ENCODE data around the gene SMOC2. TPM values are rescaled to one million over a fixed set of nuclear protein-coding genes. Genes with fewer than 3 reads are reported as not detected.
A peak's percentile ranks its signal among the peaks of the same experiment; 100 is the strongest.
"Not testable (repeated sequence)": the region's sequence is repeated elsewhere in the genome, so short reads cannot be mapped to it uniquely, and the experiment has no call there.

SMOC2 gene
- total and polyA plus RNA-seq, 2 donors: 61.1 to 176 TPM

GRCh38 chr6:168559574-168560098, 118.7 kb downstream of the SMOC2 start:
- peak; percentile 49 for DNase-seq (ENCODE audit: extremely low spot score)
- Histone ChIP-seq H3K36me3 (ENCODE audit: insufficient read depth) (no peaks in the 10 kb centered on the region), H3K4me3 (ENCODE audit: low read depth, low read length) (no peak overlapping the region), H3K27ac (ENCODE audit: low read depth) (no peak overlapping the region), H3K4me1 (ENCODE audit: insufficient read depth) (no peaks in the 10 kb centered on the region)
- 38% methylated on average over 6 of the region's 6 CpGs for WGBS

- Histone ChIP-seq H3K27ac (ENCODE audit: low read depth) (no peak overlapping the region), H3K36me3 (ENCODE audit: insufficient read depth) (no peaks in the 10 kb centered on the region), H3K4me3 (ENCODE audit: low read depth, low read length) (no peak overlapping the region), H3K4me1 (ENCODE audit: insufficient read depth) (no peaks in the 10 kb centered on the region)
- no peak for DNase-seq (ENCODE audit: extremely low spot score)
- WGBS: 73% methylated on average over 6 of the region's 6 CpGs
Observed at GRCh38 chr6:168560126-168560525, 119.1 kb downstream of the SMOC2 start.

GRCh38 chr6:168562576-168563151, 121.7 kb downstream of the SMOC2 start:
- 74% methylated on average over 29 of the region's 29 CpGs for WGBS

GRCh38 chr6:168563656-168564055, 122.7 kb downstream of the SMOC2 start:
- H3K4me3 ChIP-seq (ENCODE audit: low read depth, low read length): no peak overlapping the region
- no peaks in the 10 kb centered on the region for H3K4me1 ChIP-seq (ENCODE audit: insufficient read depth)
- DNase-seq (ENCODE audit: extremely low spot score): no peak
- H3K36me3 ChIP-seq (ENCODE audit: insufficient read depth): no peaks in the 10 kb centered on the region
- WGBS: 80% methylated on average over 11 of the region's 11 CpGs
- H3K27ac ChIP-seq (ENCODE audit: low read depth): no peak overlapping the region

More at GRCh38 chr6:168562576-168563151, 121.7 kb downstream of the SMOC2 start:
- DNase-seq (ENCODE audit: extremely low spot score): no peak
- no peaks in the 10 kb centered on the region for H3K4me1 ChIP-seq (ENCODE audit: insufficient read depth)
- H3K27ac ChIP-seq (ENCODE audit: low read depth): no peak overlapping the region
- H3K36me3 ChIP-seq (ENCODE audit: insufficient read depth): no peaks in the 10 kb centered on the region
- no peak overlapping the region for H3K4me3 ChIP-seq (ENCODE audit: low read depth, low read length)

- no peaks in the 10 kb centered on the region for H3K36me3 ChIP-seq (ENCODE audit: insufficient read depth)
- DNase-seq (ENCODE audit: extremely low spot score): no peak
- no peak overlapping the region for H3K4me3 ChIP-seq (ENCODE audit: low read depth, low read length)
- 93% methylated on average over 4 of the region's 4 CpGs for WGBS
- no peak overlapping the region for H3K27ac ChIP-seq (ENCODE audit: low read depth)
- no peaks in the 10 kb centered on the region for H3K4me1 ChIP-seq (ENCODE audit: insufficient read depth)
Observed at GRCh38 chr6:168565112-168565511, 124.1 kb downstream of the SMOC2 start.

GRCh38 chr6:168570211-168570610, 129.2 kb downstream of the SMOC2 start:
- Histone ChIP-seq H3K27ac (ENCODE audit: low read depth) (no peak overlapping the region), H3K36me3 (ENCODE audit: insufficient read depth) (no peaks in the 10 kb centered on the region), H3K4me1 (ENCODE audit: insufficient read depth) (no peaks in the 10 kb centered on the region), H3K4me3 (ENCODE audit: low read depth, low read length) (no peak overlapping the region)
- WGBS: 81% methylated on average over 11 of the region's 11 CpGs
- no peak for DNase-seq (ENCODE audit: extremely low spot score)

GRCh38 chr6:168571268-168571667, 130.3 kb downstream of the SMOC2 start:
- Histone ChIP-seq H3K36me3 (ENCODE audit: insufficient read depth) (no peaks in the 10 kb centered on the region), H3K27ac (ENCODE audit: low read depth) (no peak overlapping the region), H3K4me3 (ENCODE audit: low read depth, low read length) (no peak overlapping the region), H3K4me1 (ENCODE audit: insufficient read depth) (no peaks in the 10 kb centered on the region)
- DNase-seq (ENCODE audit: extremely low spot score): no peak
- WGBS: 97% methylated on average over 19 of the region's 19 CpGs

- not testable (repeated sequence) for H3K4me1 ChIP-seq (ENCODE audit: insufficient read depth); H3K36me3 ChIP-seq (ENCODE audit: insufficient read depth); DNase-seq (ENCODE audit: extremely low spot score); H3K27ac ChIP-seq (ENCODE audit: low read depth); H3K4me3 ChIP-seq (ENCODE audit: low read depth, low read length)
- WGBS: 90% methylated on average over 24 of the region's 28 CpGs
Observed at GRCh38 chr6:168573276-168573835, 132.4 kb downstream of the SMOC2 start.

- Histone ChIP-seq H3K4me1 (ENCODE audit: insufficient read depth) (no peaks in the 10 kb centered on the region), H3K4me3 (ENCODE audit: low read depth, low read length) (no peak overlapping the region), H3K36me3 (ENCODE audit: insufficient read depth) (no peaks in the 10 kb centered on the region), H3K27ac (ENCODE audit: low read depth) (no peak overlapping the region)
- DNase-seq (ENCODE audit: extremely low spot score): no peak
- 79% methylated on average over 17 of the region's 17 CpGs for WGBS
Observed at GRCh38 chr6:168574075-168574698, 133.2 kb downstream of the SMOC2 start.

- 34% methylated on average over 17 of the region's 17 CpGs for WGBS
- H3K36me3 ChIP-seq (ENCODE audit: insufficient read depth): no peaks in the 10 kb centered on the region
- H3K4me3 ChIP-seq (ENCODE audit: low read depth, low read length): no peak overlapping the region
- H3K27ac ChIP-seq (ENCODE audit: low read depth): no peak overlapping the region
- no peaks in the 10 kb centered on the region for H3K4me1 ChIP-seq (ENCODE audit: insufficient read depth)
- DNase-seq (ENCODE audit: extremely low spot score): peak; percentile 69
Observed at GRCh38 chr6:168574699-168575195, 133.8 kb downstream of the SMOC2 start.

- Histone ChIP-seq H3K36me3 (ENCODE audit: insufficient read depth) (no peaks in the 10 kb centered on the region), H3K27ac (ENCODE audit: low read depth) (no peak overlapping the region), H3K4me1 (ENCODE audit: insufficient read depth) (no peaks in the 10 kb centered on the region), H3K4me3 (ENCODE audit: low read depth, low read length) (no peak overlapping the region)
- 54% methylated on average over 15 of the region's 15 CpGs for WGBS
- no peak for DNase-seq (ENCODE audit: extremely low spot score)
Observed at GRCh38 chr6:168575346-168576098, 134.5 kb downstream of the SMOC2 start.

- Histone ChIP-seq H3K4me3 (ENCODE audit: low read depth, low read length) (no peak overlapping the region), H3K4me1 (ENCODE audit: insufficient read depth) (no peaks in the 10 kb centered on the region), H3K36me3 (ENCODE audit: insufficient read depth) (no peaks in the 10 kb centered on the region), H3K27ac (ENCODE audit: low read depth) (no peak overlapping the region)
- DNase-seq (ENCODE audit: extremely low spot score): no peak
- 91% methylated on average over 14 of the region's 14 CpGs for WGBS
Observed at GRCh38 chr6:168576388-168576787, 135.4 kb downstream of the SMOC2 start.

- 82% methylated on average over 9 of the region's 9 CpGs for WGBS
- Histone ChIP-seq H3K36me3 (ENCODE audit: insufficient read depth) (no peaks in the 10 kb centered on the region), H3K4me3 (ENCODE audit: low read depth, low read length) (no peak overlapping the region), H3K27ac (ENCODE audit: low read depth) (no peak overlapping the region), H3K4me1 (ENCODE audit: insufficient read depth) (no peaks in the 10 kb centered on the region)
- DNase-seq (ENCODE audit: extremely low spot score): no peak
Observed at GRCh38 chr6:168577496-168577895, 136.5 kb downstream of the SMOC2 start.

Data from urinary bladder (tissue), 4 donors.